Endothelial cell of umbilical vein (primary cell): ENCODE results near the gene OPCML. TPM values are rescaled to one million over a fixed set of nuclear protein-coding genes. Genes with fewer than 3 reads are reported as not detected.

Experiments used
- BruUV-seq: library from RNA; stranded (reverse); fragments of 400-500 nt; replicated peaks from 2 replicates; lab custom pipeline; 2021; lab: Mats Ljungman, UMichigan
- CTCF ChIA-PET: fragments of 300-600, 350-600 bp; sonication (Branson Sonifier 250); formaldehyde crosslinking; loops from one replicate; lab custom pipeline; 2021; ENCODE audit warnings: antibody characterized with exemption, inconsistent platforms; lab: Charles Lee
- POLR2A ChIA-PET: fragments of 300-600, 350-600 bp; sonication (Branson Sonifier 250); formaldehyde crosslinking; loops from one replicate; lab custom pipeline; 2021; ENCODE audit warnings: antibody characterized with exemption, inconsistent platforms; lab: Charles Lee
- DNase-seq: peaks from one replicate; pipeline ENCODE4 v3.0.0-alpha.2; 2011; ENCODE audit warnings: low read depth, low spot score
- FAIRE-seq: peaks from 2 replicates; lab custom pipeline; 2011; peaks lifted over from hg19 to GRCh38; lab: Jason Lieb, UNC
- H2AFZ ChIP-seq: 2 replicates; pipeline ENCODE4 v1.6.0; 2012; ENCODE audit warnings: low read depth, low read length, control low read depth, inconsistent platforms
- H3K27ac ChIP-seq: 2 replicates; pipeline ENCODE4 v1.5.1; 2011; ENCODE audit warnings: low read depth, mild to moderate bottlenecking, control low read depth, low read length, moderate library complexity; ENCODE audit not compliant: insufficient read depth
- H3K27me3 ChIP-seq, 2 experiments: 2 replicates each; pipeline versions ENCODE4 v1.6.0 to v1.6.1; 2011; ENCODE audit warnings: low read length in 2 of 2, mixed read lengths in 1 of 2; ENCODE audit not compliant: control insufficient read depth in 2 of 2, insufficient read depth in 2 of 2
- H3K36me3 ChIP-seq, 2 experiments: 2 replicates in 1 of 2; 3 replicates in 1 of 2; pipeline ENCODE4 v1.5.1; 2011; ENCODE audit warnings: low read length in 2 of 2, mild to moderate bottlenecking in 1 of 2, moderate library complexity in 1 of 2; ENCODE audit not compliant: control insufficient read depth in 2 of 2, insufficient read depth in 2 of 2; ENCODE audit errors: extremely low read depth in 1 of 2
- H3K4me1 ChIP-seq: 3 replicates; pipeline ENCODE4 v1.5.1; 2011; ENCODE audit warnings: mild to moderate bottlenecking, low read length; ENCODE audit not compliant: control insufficient read depth, insufficient read depth; ENCODE audit errors: extremely low read depth
- H3K4me2 ChIP-seq: 2 replicates; pipeline ENCODE4 v1.6.1; 2011; ENCODE audit warnings: low read length, control low read depth, mixed read lengths; ENCODE audit not compliant: insufficient read depth
- H3K4me3 ChIP-seq, 3 experiments: fragments of 200-600 bp in 1 of 3; sonication (generic), shearing (Covaris generic) in 1 of 3; replicated peaks in 1 of 3; 2 replicates each; pipeline ENCODE4 v1.5.1; 2011 to 2016; ENCODE audit warnings: control low read depth in 3 of 3, low read length in 3 of 3, mild to moderate bottlenecking in 2 of 3, inconsistent platforms in 1 of 3, low read depth in 1 of 3, moderate library complexity in 1 of 3; ENCODE audit not compliant: insufficient read depth in 1 of 3
- H3K79me2 ChIP-seq: 2 replicates; pipeline ENCODE4 v1.6.0; 2012; ENCODE audit warnings: low read length, inconsistent platforms; ENCODE audit not compliant: control insufficient read depth, insufficient read depth
- H3K9ac ChIP-seq: replicated peaks from 2 replicates; pipeline ENCODE3; 2011; ENCODE audit warnings: low read length, control low read depth; ENCODE audit not compliant: insufficient read depth; ENCODE audit errors: extremely low read depth
- H3K9me1 ChIP-seq: replicated peaks from 3 replicates; pipeline ENCODE4 v1.6.0; 2011; ENCODE audit warnings: mild to moderate bottlenecking, low read length; ENCODE audit not compliant: control insufficient read depth, insufficient read depth; ENCODE audit errors: extremely low read depth
- H3K9me3 ChIP-seq: replicated peaks from 2 replicates; pipeline ENCODE4 v1.5.1; 2012; ENCODE audit warnings: low read length, inconsistent platforms; ENCODE audit not compliant: control insufficient read depth, insufficient read depth
- H4K20me1 ChIP-seq: replicated peaks from 2 replicates; pipeline ENCODE3; 2011; ENCODE audit warnings: mild to moderate bottlenecking, low read length; ENCODE audit not compliant: control insufficient read depth, insufficient read depth; ENCODE audit errors: extremely low read depth
- CTCF ChIP-seq, 2 donors: IDR thresholded peaks; 1 replicate in 1 of 2; 2 replicates in 1 of 2; pipeline ENCODE4 v1.5.1; 2011; ENCODE audit warnings: low read length in 2 of 2, mild to moderate bottlenecking in 2 of 2, moderate library complexity in 2 of 2, control low read depth in 1 of 2, inconsistent platforms in 1 of 2, low read depth in 1 of 2; ENCODE audit not compliant: insufficient read depth in 1 of 2; ENCODE audit errors: extremely low read depth in 1 of 2
- EZH2 ChIP-seq: IDR thresholded peaks from 2 replicates; pipeline ENCODE4 v1.6.1; 2012; ENCODE audit warnings: borderline replicate concordance, low read depth, mild to moderate bottlenecking, moderate library complexity, low read length, inconsistent platforms; ENCODE audit not compliant: severe bottlenecking
- FOS ChIP-seq: IDR thresholded peaks from 2 replicates; pipeline ENCODE4 v1.6.1; 2011; ENCODE audit warnings: mild to moderate bottlenecking, low read length, moderate library complexity, borderline replicate concordance; ENCODE audit not compliant: insufficient read depth
- GATA2 ChIP-seq: IDR thresholded peaks from 2 replicates; pipeline ENCODE4 v1.7.0; 2011; ENCODE audit warnings: low read depth, mild to moderate bottlenecking, moderate library complexity, mixed read lengths, low read length; ENCODE audit not compliant: insufficient read length, insufficient read depth
- JUN ChIP-seq: IDR thresholded peaks from 2 replicates; pipeline ENCODE4 v1.6.1; 2011; ENCODE audit warnings: borderline replicate concordance, low read depth; ENCODE audit not compliant: insufficient read length, insufficient read depth
- MAX ChIP-seq: IDR thresholded peaks from 2 replicates; pipeline ENCODE4 v1.6.1; 2011; ENCODE audit not compliant: insufficient read depth, insufficient read length
- MYC ChIP-seq: IDR thresholded peaks from one replicate; pipeline ENCODE4 v1.6.1; 2011; ENCODE audit warnings: mild to moderate bottlenecking, low read depth, low read length
- POLR2A ChIP-seq: IDR thresholded peaks from 2 replicates; pipeline ENCODE4 v1.6.1; 2012; ENCODE audit warnings: low read depth, mild to moderate bottlenecking, control low read depth, low read length
- POLR2AphosphoS5 ChIP-seq: IDR thresholded peaks from 2 replicates; pipeline ENCODE4 v1.6.1; 2012; ENCODE audit warnings: low read depth, mild to moderate bottlenecking, control low read depth, low read length, moderate library complexity; ENCODE audit not compliant: insufficient read depth
- dilution Hi-C: fragments of 300-500 bp; cut with MboI; formaldehyde crosslinking; loops from one replicate; pipeline ENCODE4 v1.15.0; 2019; ENCODE audit warnings: low sequenced_read_pairs; ENCODE audit not compliant: extremely low pct_ligation_motif_present
- intact Hi-C: fragments of 100-400 bp; cut with micrococcal nuclease; formaldehyde crosslinking; loops from one replicate; pipeline ENCODE4 v1.10.0; 2022
- polyA plus RNA-seq, 4 experiments: library from polyadenylated mRNA; depleted of rRNA in 3 of 4; stranded (reverse) in 3 of 4; unstranded in 1 of 4; fragments of >200 nt; gene quantifications; 2 replicates each; pipeline versions ENCODE4 v1.2.1 to v1.2.3, GENCODE V29; 2011 to 2012; ENCODE audit warnings: missing spikeins in 1 of 4
- total RNA-seq: library from RNA; stranded (reverse); gene quantifications from 2 replicates; pipeline ENCODE4 v1.2.3, GENCODE V29; 2021

OPCML gene
- total and polyA plus RNA-seq, 2 donors (not counting 3 experiments of a cell fraction or from before 2014, with no cell fraction given), result not detected

GRCh38 chr11:132746305-132746704 lies 786.0 kb downstream of the OPCML start:
- dilution Hi-C loops, result no loop called here
- Histone ChIP-seq H3K27ac (no peak overlapping the region), H3K4me1 (no peaks in the 10 kb centered on the region), H3K9me3 (peaks cover 4% of the 10 kb centered on the region), H3K36me3 (no peaks in the 10 kb centered on the region), H3K79me2 (no peaks in the 10 kb centered on the region), H3K4me3 (no peak overlapping the region), H3K27me3 (no peaks in the 10 kb centered on the region), H4K20me1 (no peaks in the 10 kb centered on the region), H3K9ac (no peak overlapping the region), H2AFZ (no peak overlapping the region), H3K9me1 (no peaks in the 10 kb centered on the region), H3K4me2 (no peak overlapping the region)
- intact Hi-C loops, result no loop called here
- ChIA-PET CTCF (no interaction called here), POLR2A (no interaction called here)
- FAIRE-seq (no peak), DNase-seq (no peak)
- BruUV-seq, result no TSS peak
- TF ChIP-seq CTCF (IDR thresholded peaks at IDR 0.05; ENCODE audit: extremely low read depth in 1 of 2, insufficient read depth in 1 of 2, low read depth in 1 of 2, low read length in 2 of 2) (no peak), FOS (no peak), EZH2 (no peak), MYC (no peak), MAX (no peak), JUN (no peak), GATA2 (no peak), POLR2A (no peak), POLR2AphosphoS5 (no peak)
